H9 (cell line): Measurements from ENCODE around the gene SPEG. TPM values are rescaled to one million over a fixed set of nuclear protein-coding genes. Genes with fewer than 3 reads are reported as not detected.

Experiments used
- DNase-seq: peaks from one replicate; pipeline ENCODE4 v3.0.0-alpha.2; 2017
- H2AFZ ChIP-seq: one replicate; pipeline ENCODE4 v1.6.1; 2013; ENCODE audit warnings: mild to moderate bottlenecking, low read length, control low read depth, moderate library complexity
- H2AK5ac ChIP-seq: 2 replicates; pipeline ENCODE4 v1.6.1; 2013; ENCODE audit warnings: low read length, control low read depth, mixed read lengths; ENCODE audit not compliant: insufficient read length
- H2BK120ac ChIP-seq: one replicate; pipeline ENCODE4 v1.6.1; 2013; ENCODE audit warnings: low read depth, mild to moderate bottlenecking, low read length, control low read depth, inconsistent platforms; ENCODE audit not compliant: poor library complexity, severe bottlenecking
- H2BK12ac ChIP-seq: 2 replicates; pipeline ENCODE4 v1.6.1; 2013; ENCODE audit warnings: low read length, control low read depth, mixed read lengths, low read depth; ENCODE audit not compliant: insufficient read length
- H2BK15ac ChIP-seq: 2 replicates; pipeline ENCODE4 v1.6.1; 2013; ENCODE audit warnings: low read depth, low read length, control low read depth
- H2BK20ac ChIP-seq: one replicate; pipeline ENCODE4 v1.6.1; 2013; ENCODE audit warnings: low read depth, mild to moderate bottlenecking, low read length, control low read depth, inconsistent platforms; ENCODE audit not compliant: poor library complexity, severe bottlenecking
- H2BK5ac ChIP-seq: 2 replicates; pipeline ENCODE4 v1.6.1; 2013; ENCODE audit warnings: low read length, control low read depth, mixed read lengths; ENCODE audit not compliant: insufficient read length
- H3K14ac ChIP-seq: 2 replicates; pipeline ENCODE4 v1.6.1; 2013; ENCODE audit warnings: low read length, control low read depth; ENCODE audit not compliant: insufficient read depth
- H3K18ac ChIP-seq: 2 replicates; pipeline ENCODE4 v1.6.1; 2013; ENCODE audit warnings: low read depth, mild to moderate bottlenecking, mixed read lengths, low read length, control low read depth; ENCODE audit not compliant: insufficient read length
- H3K23ac ChIP-seq: 2 replicates; pipeline ENCODE4 v1.6.1; 2013; ENCODE audit warnings: low read length, control low read depth, mixed read lengths, low read depth; ENCODE audit not compliant: insufficient read length
- H3K23me2 ChIP-seq: 2 replicates; pipeline ENCODE4 v1.6.1; 2013; ENCODE audit warnings: low read depth, mild to moderate bottlenecking, mixed read lengths, low read length, control low read depth; ENCODE audit not compliant: insufficient read length, poor library complexity, severe bottlenecking
- H3K27ac ChIP-seq: 2 replicates; pipeline ENCODE4 v1.5.1; 2013; ENCODE audit warnings: low read length, control low read depth, mixed read lengths, low read depth; ENCODE audit not compliant: insufficient read length
- H3K27me3 ChIP-seq: 2 replicates; pipeline ENCODE4 v1.6.1; 2013; ENCODE audit warnings: low read length, control low read depth, inconsistent platforms; ENCODE audit not compliant: insufficient read depth
- H3K4ac ChIP-seq: 2 replicates; pipeline ENCODE4 v1.6.1; 2013; ENCODE audit warnings: low read depth, mild to moderate bottlenecking, control low read depth, inconsistent platforms, low read length, moderate library complexity
- H3K4me1 ChIP-seq: 2 replicates; pipeline ENCODE4 v1.6.1; 2013; ENCODE audit warnings: low read length, control low read depth, inconsistent platforms; ENCODE audit not compliant: insufficient read depth
- H3K4me2 ChIP-seq: 2 replicates; pipeline ENCODE4 v1.6.1; 2013; ENCODE audit warnings: low read length, control low read depth, mixed read lengths; ENCODE audit not compliant: insufficient read length, insufficient read depth
- H3K56ac ChIP-seq: 2 replicates; pipeline ENCODE4 v1.6.1; 2013; ENCODE audit warnings: low read depth, mild to moderate bottlenecking, mixed read lengths, low read length, control low read depth; ENCODE audit not compliant: insufficient read length
- H3K79me1 ChIP-seq: 2 replicates; pipeline ENCODE4 v1.6.1; 2013; ENCODE audit warnings: low read depth, mild to moderate bottlenecking, moderate library complexity, low read length, control low read depth, inconsistent platforms; ENCODE audit not compliant: insufficient read depth, poor library complexity, severe bottlenecking
- H3K79me2 ChIP-seq: 2 replicates; pipeline ENCODE4 v1.6.1; 2013; ENCODE audit warnings: low read length, control low read depth, inconsistent platforms; ENCODE audit not compliant: insufficient read depth
- H3K9ac ChIP-seq: 2 replicates; pipeline ENCODE4 v1.6.1; 2013; ENCODE audit warnings: low read length, control low read depth, mixed read lengths; ENCODE audit not compliant: insufficient read length; ENCODE audit errors: extremely low read depth
- H3K9me3 ChIP-seq: one replicate; pipeline ENCODE4 v1.6.1; 2013; ENCODE audit warnings: low read depth, low read length, inconsistent platforms; ENCODE audit not compliant: control insufficient read depth
- H3T11ph ChIP-seq: one replicate; pipeline ENCODE4 v1.6.1; 2013; ENCODE audit warnings: mild to moderate bottlenecking, low read length, control low read depth, inconsistent platforms
- H4K20me1 ChIP-seq: one replicate; pipeline ENCODE4 v1.6.1; 2013; ENCODE audit not compliant: control insufficient read depth, insufficient read length, insufficient read depth
- H4K5ac ChIP-seq: 2 replicates; pipeline ENCODE4 v1.6.1; 2013; ENCODE audit warnings: low read depth, mild to moderate bottlenecking, mixed read lengths, low read length, control low read depth; ENCODE audit not compliant: insufficient read length
- H4K8ac ChIP-seq: replicated peaks from 2 replicates; pipeline ENCODE4 v1.6.1; 2013; ENCODE audit warnings: low read length, control low read depth, mixed read lengths, low read depth; ENCODE audit not compliant: insufficient read length
- H4K91ac ChIP-seq: 2 replicates; pipeline ENCODE4 v1.6.1; 2013; ENCODE audit warnings: low read depth, mild to moderate bottlenecking, moderate library complexity, mixed read lengths, low read length, control low read depth; ENCODE audit not compliant: insufficient read length
- H3K27ac Mint-ChIP-seq, 3 experiments: 2 replicates in 2 of 3; 3 replicates in 1 of 3; pipeline ENCODE4 v1.8.0; 2020 to 2021; ENCODE audit warnings: mixed read lengths in 3 of 3, mild to moderate bottlenecking in 1 of 3, moderate library complexity in 1 of 3
- H3K27me3 Mint-ChIP-seq: 2 replicates; pipeline ENCODE4 v1.8.0; 2021; ENCODE audit warnings: low read depth, mild to moderate bottlenecking, moderate library complexity, mixed read lengths
- H3K36me3 Mint-ChIP-seq, 3 experiments: 2 replicates in 2 of 3; 3 replicates in 1 of 3; pipeline ENCODE4 v1.8.0; 2020 to 2021; ENCODE audit warnings: low read depth in 3 of 3, mixed read lengths in 3 of 3; ENCODE audit not compliant: insufficient read depth in 1 of 3
- H3K4me1 Mint-ChIP-seq, 2 experiments: 2 replicates each; pipeline ENCODE4 v1.8.0; 2020; ENCODE audit warnings: mixed read lengths in 2 of 2
- H3K4me3 Mint-ChIP-seq, 2 experiments: 2 replicates in 1 of 2; 3 replicates in 1 of 2; pipeline ENCODE4 v1.8.0; 2020 to 2021; ENCODE audit warnings: mild to moderate bottlenecking in 2 of 2, mixed read lengths in 2 of 2, moderate library complexity in 1 of 2
- H3K9me3 Mint-ChIP-seq, 2 experiments: 2 replicates in 1 of 2; 3 replicates in 1 of 2; pipeline ENCODE4 v1.8.0; 2020; ENCODE audit warnings: mild to moderate bottlenecking in 2 of 2, mixed read lengths in 2 of 2, moderate library complexity in 1 of 2
- CTCF ChIP-seq: fragments of 200-600 bp; sonication (generic); conservative IDR thresholded peaks from 3 replicates; pipeline ENCODE4 v1.8.0; 2021; ENCODE audit warnings: antibody characterized with exemption, mild to moderate bottlenecking
- WGBS: extraction: QIAGEN DNeasy Blood & Tissue Kit; methylation state at CpG from one replicate; pipeline ENCODE4 v1.1.7; 2013; ENCODE audit warnings: missing lambda C conversion rate, low lambda C conversion rate, mixed read lengths; ENCODE audit not compliant: insufficient read length; ENCODE audit errors: extremely low coverage; 5-methylcytosine and 5-hydroxymethylcytosine counted together
- total RNA-seq: library from RNA; stranded (reverse); gene quantifications from 2 replicates; pipeline ENCODE4 v1.2.1, GENCODE V29; 2021

SPEG gene
- total RNA-seq, 1 experiment from 2014 or later, result 23.7 TPM

GRCh38 chr2:219410390-219410789 is 24.3 kb upstream of the SPEG start:
- no peaks in the 10 kb centered on the region for H3K36me3 Mint-ChIP-seq
- DNase-seq, result no peak
- Histone ChIP-seq H2BK15ac (no peak overlapping the region), H2BK12ac (no peak overlapping the region), H3K56ac (no peak overlapping the region), H3K4me1 (0 out of 2 replicates have a peak, but pooled peaks cover 1% of the 10 kb centered on the region), H2BK5ac (no peak overlapping the region), H3K9me3 (no peaks in the 10 kb centered on the region), H4K91ac (no peak overlapping the region), H3T11ph (no peak overlapping the region), H3K27me3 (no peaks in the 10 kb centered on the region), H2BK120ac (no peak overlapping the region), H4K8ac (no peak overlapping the region), H3K4ac (no peak overlapping the region), H3K4me2 (no peak overlapping the region), H4K20me1 (no peaks in the 10 kb centered on the region), H3K23me2 (no peaks in the 10 kb centered on the region), H3K9ac (no peak overlapping the region), H3K79me2 (no peaks in the 10 kb centered on the region), H4K5ac (no peak overlapping the region), H2AK5ac (no peak overlapping the region), H2AFZ (no peak overlapping the region), H3K23ac (no peak overlapping the region), H3K18ac (no peak overlapping the region), H3K14ac (no peak overlapping the region), H3K27ac (no peak overlapping the region), H3K79me1 (no peaks in the 10 kb centered on the region), H2BK20ac (no peak overlapping the region)
- WGBS, result no CpG with 5 or more reads among the region's 8 CpGs
- H3K27me3 Mint-ChIP-seq, result peaks cover 10% of the 10 kb centered on the region
- peaks cover 2 to 5% of the 10 kb centered on the region in 2 experiments for H3K4me1 Mint-ChIP-seq
- no peak overlapping the region for H3K27ac Mint-ChIP-seq
- H3K4me3 Mint-ChIP-seq, result no peak overlapping the region
- H3K9me3 Mint-ChIP-seq, result peaks cover 6 to 10% of the 10 kb centered on the region in 2 experiments; a peak in 4 of 5 replicates
- TF ChIP-seq CTCF, result no peak
